ENCODE measurements around the gene NCK2.

The NCK2 gene

DNA sequence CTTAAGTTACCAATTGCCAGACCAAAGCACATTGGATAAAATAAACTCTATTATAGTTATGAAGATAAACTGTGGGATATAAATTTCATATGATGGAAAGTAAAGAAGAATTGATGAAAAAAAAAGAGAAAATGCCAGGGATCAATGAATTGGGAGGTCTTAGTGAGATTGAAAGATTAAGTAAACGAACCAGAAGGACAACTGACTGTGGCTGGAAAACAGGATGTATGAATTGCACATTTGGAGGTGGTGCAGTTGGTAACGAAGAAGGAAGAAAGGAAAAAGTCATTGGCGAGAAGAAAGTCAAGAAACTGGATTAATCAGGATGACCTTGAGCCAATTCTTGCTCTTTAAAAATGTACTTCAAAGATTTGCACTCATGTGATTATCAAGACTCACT, 166.7 kb downstream of the NCK2 start:
- no peak for DNase-seq (ENCODE audit: low read depth in 2 of 3, low spot score in 2 of 3)

DNA sequence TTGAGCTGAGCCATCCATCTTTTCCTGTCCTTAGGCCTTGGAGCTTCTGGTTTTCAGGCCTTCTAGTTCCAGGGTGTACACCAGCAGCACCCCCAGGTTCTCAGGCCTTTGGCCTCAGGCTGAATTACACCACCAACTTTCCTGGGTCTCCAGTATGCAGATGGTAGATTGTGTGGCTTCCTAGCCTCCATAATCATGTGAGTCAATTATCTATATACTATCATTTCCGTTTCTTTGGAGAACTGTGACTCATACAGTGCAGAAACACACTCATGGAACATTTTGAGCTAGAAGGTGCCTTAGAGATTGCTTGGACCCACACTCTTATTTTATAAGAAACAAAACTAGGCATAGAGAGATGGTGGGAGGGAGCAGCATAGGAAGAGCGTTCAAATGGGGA, 167.4 kb downstream of the NCK2 start:
- no peak for DNase-seq (ENCODE audit: low read depth in 2 of 3, low spot score in 2 of 3)

DNA sequence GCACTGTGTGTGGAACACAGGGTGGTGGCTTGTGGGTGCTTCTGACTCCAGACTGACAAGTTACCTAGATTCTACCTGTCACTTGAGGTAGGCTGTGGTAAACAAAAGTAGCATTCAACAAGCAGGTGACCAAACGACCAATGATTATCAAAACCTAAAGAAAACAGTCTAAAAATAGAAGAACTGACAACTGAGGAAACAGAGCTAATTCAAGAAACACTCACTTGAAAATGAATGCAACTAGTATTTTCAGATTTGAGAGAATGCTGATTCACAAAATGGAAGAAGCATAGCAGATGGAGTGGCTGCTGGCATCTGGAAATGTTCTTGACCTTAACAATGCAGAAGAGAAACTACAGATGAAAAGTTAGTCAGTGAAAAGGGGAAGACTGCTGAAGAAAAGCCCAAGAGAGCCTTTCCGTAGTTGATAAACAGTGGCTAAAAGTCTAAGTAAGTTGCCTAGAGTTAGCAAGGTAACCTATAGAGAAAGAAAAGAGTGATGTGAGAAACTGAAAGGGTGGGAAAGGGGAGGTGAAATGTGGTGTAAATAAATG, 170.4 kb downstream of the NCK2 start:
- DNase-seq (ENCODE audit: low read depth in 2 of 3, low spot score in 2 of 3), result no peak

DNA sequence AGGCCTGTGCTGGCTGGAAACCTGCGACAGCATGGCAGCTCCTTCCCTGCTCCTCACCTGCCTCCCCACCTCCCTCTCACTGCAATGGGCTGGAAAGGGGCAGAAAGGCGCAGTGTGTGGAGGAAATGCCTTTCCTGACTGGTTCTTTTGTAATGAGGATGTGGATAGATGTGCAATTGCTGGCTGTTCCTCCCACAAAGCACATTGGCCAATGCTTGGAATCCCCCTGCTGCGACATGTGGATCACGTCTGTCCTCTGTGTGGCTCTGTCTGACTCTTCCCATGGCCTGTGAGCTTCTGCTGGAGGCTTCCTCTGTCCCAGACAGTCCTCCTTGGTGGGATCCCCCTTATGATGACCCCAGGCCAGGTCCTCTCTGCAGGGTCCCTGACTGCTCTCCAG, 172.5 kb downstream of the NCK2 start:
- DNase-seq (ENCODE audit: low read depth in 2 of 3, low spot score in 2 of 3), result no peak

DNA sequence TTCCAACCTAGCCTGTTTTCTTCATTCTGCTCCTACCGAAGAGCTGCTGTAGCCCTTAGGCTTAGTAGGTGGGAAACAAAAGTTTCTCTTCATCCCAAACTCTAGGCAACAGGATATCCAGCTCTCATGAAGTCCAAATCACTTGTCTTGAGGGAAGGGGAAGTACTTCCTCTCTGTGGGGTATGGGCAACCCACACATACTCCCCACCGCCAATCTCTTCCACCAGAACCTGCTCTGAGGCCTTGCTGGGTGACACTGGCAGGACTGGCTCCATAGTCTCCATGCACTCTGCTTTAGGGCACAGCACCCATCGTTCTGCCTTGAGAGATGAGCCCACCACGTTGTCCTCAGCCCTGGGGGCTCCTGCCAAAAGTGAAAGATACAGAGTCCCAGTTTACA, 173.0 kb downstream of the NCK2 start:
- DNase-seq (ENCODE audit: low read depth in 2 of 3, low spot score in 2 of 3), result no peak

DNA sequence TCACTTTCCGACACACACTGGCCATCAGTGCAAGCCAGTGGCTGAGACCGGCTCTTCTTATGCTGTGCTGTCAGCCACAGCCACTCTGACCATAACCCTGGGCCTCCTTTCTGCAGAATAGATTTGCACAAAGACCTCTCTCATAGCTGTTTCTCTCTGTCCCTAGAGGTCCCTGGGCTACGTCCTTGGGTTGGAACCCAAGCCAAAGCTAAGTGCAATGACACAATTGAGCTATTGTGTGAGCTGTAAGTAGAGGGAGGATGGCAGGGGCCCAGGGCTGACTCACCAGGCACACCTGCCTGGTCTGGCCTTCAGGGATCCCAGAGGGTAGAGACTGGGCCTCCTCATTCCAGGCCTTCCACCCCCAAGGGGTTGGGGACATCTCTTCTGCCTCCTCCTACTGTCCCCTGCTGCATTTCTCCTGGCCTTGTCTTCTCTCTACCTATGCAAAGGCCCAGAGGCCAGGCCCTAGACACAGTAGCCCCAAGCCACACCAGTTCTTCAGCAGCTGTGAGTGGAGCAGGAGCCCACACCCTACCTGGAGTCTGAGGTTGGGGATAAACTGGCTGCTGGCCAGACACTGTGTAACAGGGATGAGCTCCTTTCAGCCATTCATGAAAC, 174.6 kb downstream of the NCK2 start:
- DNase-seq (ENCODE audit: low read depth in 2 of 3, low spot score in 2 of 3), result no peak

DNA sequence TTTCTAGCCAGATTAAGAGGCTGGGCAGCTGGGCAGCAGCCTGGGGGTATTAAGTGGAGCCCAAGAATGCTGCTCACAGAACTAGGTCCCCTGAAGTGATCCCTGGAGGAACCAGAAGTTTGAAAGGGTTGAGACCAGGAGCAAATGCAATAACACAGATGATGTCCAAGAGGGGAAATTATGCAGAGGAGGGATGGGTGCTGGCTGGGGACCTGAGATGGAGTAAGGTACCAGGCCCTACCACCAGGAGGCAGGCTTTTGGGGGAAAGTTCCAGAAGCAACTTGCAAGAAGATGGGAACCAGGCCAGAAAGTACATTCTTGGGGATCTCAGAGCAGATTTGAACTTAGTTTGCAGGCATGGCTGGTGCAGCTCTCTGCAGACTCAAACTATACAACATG, 175.1 kb downstream of the NCK2 start:
- DNase-seq (ENCODE audit: low read depth in 2 of 3, low spot score in 2 of 3), result peak in 1 of 3 experiments; percentile 32

DNA sequence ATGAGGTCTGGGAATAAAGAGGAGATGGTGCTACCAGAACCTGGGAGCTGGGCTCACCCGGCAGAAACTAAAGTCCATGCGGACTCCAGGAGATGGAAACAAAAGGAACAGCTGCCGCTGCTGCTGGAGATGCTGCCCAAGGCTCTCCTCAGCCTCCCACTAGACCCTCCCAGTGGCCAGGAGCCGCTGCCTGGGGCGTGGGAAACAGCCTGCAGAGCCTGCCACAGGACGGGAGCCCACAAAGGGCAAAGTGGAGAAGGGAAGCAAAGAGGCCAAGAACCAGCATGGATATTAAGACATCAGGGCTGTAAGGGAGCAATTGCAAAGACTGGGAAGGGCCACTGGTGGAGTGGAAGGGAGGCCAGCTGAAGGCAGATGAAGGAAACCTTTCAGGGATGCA, 179.6 kb downstream of the NCK2 start:
- DNase-seq (ENCODE audit: low read depth in 2 of 3, low spot score in 2 of 3), result no peak

DNA sequence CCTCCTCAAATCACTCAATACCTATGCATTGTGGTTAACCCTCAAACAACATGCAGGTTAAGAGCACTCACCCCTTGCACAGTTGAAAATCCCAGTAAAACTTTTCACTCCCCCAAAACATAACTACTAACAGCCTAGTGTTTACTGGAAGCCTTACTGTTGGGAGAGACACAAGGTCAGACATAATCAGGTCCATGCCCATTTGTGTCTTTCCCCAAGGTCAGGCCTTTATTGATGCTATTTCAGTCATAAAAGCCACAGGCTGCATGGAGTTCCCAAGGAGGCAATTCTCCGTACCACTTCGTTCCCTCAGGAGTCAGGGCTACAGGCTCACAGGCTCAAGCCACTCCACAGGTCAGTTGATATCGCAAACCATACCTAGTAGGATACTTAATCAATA, 180.2 kb downstream of the NCK2 start:
- no peak for DNase-seq (ENCODE audit: low read depth in 2 of 3, low spot score in 2 of 3)

DNA sequence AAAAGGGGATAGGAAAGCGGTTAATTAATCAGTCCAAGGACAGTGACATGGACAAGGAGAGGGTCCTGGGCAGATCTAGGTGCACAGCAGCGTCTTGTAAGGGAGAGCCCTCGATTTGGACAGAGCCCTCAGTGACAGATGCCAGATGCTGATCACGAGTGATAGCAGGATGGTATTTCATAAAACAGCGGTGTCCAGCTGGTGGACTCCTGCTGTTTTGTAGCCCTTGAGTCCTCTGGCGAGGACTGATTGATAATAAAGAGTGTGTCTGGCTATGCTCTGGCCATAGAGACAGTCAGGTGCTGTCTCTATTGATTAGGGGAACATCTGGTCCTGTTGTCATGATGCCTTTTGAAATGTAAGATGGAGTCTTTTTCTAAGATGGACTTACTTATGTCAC, 180.7 kb downstream of the NCK2 start:
- DNase-seq (ENCODE audit: low read depth in 2 of 3, low spot score in 2 of 3), result no peak

DNA sequence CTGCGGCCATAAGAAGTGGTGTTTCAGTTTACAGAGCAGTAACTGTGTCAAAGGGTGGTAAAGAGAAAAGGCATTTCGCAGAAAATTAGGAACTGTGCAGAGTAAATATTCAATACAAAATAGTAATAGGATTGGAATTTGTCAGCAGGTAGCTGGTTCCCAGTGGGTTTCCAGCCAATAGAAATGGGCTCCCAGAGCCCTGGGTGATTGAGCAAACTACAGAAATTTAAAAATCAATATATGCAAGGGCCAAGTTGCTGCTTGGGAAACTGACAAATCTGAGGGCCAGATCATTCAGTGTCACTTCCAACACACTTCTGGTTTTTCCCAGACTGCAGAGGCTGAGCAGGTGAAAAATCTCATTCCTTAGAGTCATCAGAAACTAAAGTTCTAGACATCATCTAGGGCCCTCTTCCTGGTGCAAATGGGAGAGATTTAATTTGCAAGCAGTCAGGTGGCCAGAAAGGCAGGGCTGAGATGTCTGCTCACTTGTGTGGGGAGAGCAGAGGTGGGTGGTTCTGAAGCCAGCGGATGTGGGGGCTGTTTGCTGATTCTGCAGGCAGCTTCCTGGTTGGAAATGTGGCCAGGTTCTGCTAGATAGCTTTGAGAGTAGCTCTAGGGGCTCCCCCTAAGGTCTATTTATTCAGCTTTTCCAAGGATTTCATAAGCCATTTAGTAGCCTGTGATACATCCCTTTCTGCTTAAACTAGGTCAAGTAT, 182.4 kb downstream of the NCK2 start:
- peak in 1 of 3 experiments; percentile 26 for DNase-seq (ENCODE audit: low read depth in 2 of 3, low spot score in 2 of 3)

DNA sequence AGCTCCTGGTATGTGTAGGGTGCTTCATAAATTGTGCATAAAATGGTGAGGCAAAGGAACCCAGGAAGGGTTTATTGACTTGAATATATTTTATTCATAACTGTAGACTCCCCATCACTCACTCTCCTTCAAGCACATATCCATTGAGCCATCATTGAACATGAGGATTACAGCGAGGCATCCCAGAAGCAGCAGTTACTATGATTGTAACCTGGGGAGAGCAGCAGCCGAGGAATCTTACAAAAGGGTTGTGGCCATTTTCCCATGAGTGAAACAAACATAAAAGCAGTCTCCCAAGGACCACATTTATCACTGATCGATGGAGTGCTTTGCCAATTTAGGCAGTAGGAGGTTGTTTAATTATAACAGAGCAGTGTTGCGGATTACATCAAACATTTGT, 183.4 kb downstream of the NCK2 start:
- no peak for DNase-seq (ENCODE audit: low read depth in 2 of 3, low spot score in 2 of 3)

DNA sequence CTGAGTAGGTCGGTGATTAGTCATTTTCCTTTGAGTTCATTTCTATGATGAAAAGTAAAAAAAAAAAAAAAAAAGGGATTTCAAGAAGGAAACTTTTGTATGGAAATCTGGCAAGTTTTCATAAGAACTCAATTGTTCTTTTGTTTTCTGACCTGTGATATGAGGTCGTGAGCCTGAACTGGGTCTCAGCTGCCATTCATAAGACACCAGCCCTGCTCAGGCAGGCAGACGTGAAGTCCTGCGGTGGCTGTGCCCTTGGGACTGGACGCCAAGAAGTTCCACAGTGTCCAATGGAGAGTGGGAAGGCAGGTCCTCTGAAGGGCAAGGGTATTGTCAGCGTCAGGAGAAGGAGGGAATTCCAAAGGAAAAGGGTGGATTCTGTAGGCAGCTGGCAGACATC, 183.9 kb downstream of the NCK2 start:
- no peak for DNase-seq (ENCODE audit: low read depth in 2 of 3, low spot score in 2 of 3)

DNA sequence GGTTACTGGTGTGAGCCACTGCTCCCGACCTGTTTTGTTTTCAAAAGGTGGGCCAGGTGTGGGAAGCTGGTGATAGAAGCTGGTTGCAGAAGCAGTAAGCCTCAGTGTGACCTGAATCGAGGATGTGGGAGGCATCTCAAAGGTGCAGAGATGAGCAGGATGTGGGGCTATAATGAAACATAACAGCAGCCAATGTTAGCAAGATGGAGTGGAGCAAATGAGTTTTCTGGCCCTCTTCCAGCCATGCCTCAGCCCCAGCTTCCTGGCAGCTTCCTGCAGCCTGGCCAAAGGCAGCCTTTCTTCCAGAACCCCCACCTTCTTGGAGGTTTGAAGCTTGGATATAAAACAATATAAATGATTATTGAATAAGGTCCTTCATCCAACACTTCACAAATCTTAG, 184.8 kb downstream of the NCK2 start:
- no peak for DNase-seq (ENCODE audit: low read depth in 2 of 3, low spot score in 2 of 3)

DNA sequence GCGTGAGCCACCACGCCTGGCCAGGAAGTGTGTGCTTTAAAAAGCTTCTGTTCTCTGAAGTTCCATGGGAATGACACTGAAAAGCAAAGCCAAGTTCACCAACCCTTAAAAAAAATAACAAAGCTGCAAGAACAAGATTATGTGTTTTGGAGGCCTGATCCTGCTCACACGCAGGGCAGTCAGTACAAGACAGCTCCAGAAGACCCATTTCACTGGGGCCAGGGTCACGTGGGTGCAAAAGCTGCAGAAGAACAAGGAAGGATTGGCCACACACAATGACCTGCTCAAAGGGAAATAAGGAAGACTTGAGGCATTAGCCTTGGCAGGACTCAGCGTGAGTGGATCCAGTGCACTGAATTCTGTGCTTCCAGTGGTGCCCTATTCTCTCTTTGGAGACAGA, 187.9 kb downstream of the NCK2 start:
- DNase-seq (ENCODE audit: low read depth in 2 of 3, low spot score in 2 of 3), result no peak

DNA sequence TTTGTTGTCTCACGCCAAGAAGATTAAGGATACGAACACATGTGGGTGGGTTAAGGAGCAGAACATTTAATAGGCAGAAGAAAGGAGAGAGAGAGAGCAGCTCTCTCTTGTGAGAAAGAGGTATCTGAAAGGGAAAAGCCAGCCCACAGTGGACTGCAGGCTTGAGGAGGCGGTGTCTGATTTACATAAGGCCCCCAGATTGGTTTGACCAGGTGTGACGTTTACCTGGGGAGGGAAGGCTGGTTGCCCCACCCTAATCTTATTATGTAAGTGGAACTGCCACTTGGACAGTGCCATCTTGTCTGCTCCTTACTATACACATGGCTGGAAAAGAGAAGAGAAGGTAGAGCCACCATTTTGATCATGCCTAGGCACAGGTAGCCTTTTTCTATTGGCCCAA, 189.2 kb downstream of the NCK2 start:
- no peak for DNase-seq (ENCODE audit: low read depth in 2 of 3, low spot score in 2 of 3)

DNA sequence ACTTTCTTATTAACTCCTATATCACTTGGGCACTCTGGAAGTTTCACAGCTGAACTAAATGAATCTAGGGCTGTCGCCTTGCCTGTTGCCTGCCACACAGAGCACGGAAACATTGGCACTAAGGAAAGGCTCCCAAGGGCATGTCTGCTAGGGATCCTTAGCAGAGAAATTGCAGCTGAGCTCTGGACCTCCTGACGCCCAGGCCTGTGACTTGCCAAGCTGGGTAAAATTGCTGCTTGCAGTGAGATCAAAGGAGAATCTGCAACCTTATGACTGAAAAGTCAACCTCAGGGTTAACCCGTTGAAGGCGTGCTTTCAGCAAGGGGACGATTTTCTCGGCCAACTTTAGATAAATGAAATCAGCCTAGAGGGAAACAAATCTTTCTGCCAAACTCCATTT, 189.8 kb downstream of the NCK2 start:
- DNase-seq (ENCODE audit: low read depth in 2 of 3, low spot score in 2 of 3), result no peak

DNA sequence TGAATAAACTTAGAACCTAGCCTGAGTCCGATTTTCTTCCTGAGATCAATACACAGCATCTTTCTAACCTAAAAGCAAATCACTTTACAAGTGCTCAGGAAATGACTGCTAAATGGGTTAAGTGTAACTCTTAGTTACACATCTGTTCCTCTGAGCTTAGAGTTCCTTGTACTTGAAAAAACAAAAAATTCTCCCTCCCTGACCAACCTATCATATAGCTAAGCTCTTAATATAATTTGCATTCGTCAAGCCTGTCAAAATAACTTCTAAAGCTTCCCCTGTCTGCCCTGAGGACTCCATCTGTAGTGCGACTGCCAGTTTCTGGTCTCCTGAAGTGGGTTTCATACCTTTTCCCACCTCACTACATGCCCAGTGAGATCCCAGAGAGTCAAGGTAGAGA, 190.4 kb downstream of the NCK2 start:
- DNase-seq (ENCODE audit: low read depth in 2 of 3, low spot score in 2 of 3), result no peak

DNA sequence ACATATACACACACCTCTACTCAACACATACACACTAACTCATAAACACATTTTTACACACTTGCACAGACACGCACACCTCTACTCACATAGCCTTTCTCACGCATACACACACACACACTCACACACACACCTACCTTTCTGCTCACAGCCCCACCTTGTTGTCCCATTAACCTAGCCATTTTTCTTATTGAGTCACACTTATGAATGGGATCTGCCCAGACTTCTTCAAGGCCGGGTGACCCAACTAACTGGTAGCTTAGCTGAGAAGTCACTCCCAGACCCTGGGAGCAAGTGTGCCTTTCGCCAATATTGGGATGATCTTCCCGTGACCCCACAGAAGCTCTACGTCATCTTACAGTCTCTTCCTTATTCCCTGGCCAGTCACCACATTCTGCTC, 192.2 kb downstream of the NCK2 start:
- DNase-seq (ENCODE audit: low read depth in 2 of 3, low spot score in 2 of 3), result no peak

DNA sequence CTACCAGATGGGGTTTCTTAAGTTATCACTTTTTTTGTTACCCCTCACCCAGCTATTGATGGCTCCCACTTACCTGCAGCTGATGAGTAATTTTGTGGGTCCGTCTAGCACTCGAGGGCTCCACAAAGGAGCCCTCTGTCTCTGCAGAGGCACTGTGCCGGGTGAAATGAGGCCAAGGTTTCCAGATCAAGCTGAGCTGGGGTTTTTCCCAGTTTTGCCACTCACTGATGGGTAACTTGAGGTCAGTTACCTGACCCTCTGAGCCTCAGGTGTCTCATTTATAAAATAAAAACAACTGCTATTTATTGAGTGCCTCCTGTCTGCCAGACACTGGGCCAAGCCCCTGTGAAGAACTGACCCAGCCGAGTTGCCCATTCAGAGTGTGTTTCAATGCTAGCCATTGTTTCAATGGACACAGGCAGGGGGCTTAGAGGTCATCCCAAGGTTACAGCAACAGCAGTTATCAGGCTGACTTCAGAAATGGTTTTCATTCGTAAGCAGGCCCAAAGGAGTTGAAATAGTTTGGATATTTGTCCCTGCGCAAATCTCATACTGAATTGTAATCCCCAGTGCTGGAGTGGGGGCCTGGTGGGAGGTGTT, 192.9 kb downstream of the NCK2 start:
- no peak for DNase-seq (ENCODE audit: low read depth in 2 of 3, low spot score in 2 of 3)

Measured in activated CD8-positive, alpha-beta memory T cell treated with anti-CD3 and anti-CD28 coated beads for 48 hours (primary cell).